Measurements from ENCODE around the gene CHRNA7. TPM values are rescaled to one million over a fixed set of nuclear protein-coding genes. Genes with fewer than 3 reads are reported as not detected.

CHRNA7 gene
- total and polyA plus RNA-seq, 10 of the 15 experiments (the other 5 are each of a cell fraction or from before 2014, with no cell fraction given), result 0.06 to 0.15 (median 0.12) TPM; not detected in 7

DNA sequence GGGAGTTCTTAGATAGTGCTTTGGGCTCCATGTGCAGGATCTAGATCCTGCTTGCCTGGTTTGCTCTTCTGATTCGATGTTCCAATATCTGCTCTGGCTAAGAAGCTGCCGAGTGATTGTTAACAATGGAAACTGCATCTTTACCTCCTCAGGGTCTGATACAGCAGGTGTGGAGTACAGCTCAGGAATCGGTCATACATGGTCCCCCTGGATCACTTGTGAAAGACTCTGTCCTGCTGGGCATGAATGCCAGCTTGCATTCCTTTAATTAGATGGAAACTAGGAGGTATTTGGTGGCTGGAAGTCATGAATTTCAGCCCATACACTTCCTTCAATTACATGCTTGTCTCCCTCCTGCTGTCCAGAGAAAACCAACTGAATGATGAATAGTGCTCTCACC, 95.3 kb downstream of the CHRNA7 start (continued):
- TF ChIP-seq, protein P1, sequence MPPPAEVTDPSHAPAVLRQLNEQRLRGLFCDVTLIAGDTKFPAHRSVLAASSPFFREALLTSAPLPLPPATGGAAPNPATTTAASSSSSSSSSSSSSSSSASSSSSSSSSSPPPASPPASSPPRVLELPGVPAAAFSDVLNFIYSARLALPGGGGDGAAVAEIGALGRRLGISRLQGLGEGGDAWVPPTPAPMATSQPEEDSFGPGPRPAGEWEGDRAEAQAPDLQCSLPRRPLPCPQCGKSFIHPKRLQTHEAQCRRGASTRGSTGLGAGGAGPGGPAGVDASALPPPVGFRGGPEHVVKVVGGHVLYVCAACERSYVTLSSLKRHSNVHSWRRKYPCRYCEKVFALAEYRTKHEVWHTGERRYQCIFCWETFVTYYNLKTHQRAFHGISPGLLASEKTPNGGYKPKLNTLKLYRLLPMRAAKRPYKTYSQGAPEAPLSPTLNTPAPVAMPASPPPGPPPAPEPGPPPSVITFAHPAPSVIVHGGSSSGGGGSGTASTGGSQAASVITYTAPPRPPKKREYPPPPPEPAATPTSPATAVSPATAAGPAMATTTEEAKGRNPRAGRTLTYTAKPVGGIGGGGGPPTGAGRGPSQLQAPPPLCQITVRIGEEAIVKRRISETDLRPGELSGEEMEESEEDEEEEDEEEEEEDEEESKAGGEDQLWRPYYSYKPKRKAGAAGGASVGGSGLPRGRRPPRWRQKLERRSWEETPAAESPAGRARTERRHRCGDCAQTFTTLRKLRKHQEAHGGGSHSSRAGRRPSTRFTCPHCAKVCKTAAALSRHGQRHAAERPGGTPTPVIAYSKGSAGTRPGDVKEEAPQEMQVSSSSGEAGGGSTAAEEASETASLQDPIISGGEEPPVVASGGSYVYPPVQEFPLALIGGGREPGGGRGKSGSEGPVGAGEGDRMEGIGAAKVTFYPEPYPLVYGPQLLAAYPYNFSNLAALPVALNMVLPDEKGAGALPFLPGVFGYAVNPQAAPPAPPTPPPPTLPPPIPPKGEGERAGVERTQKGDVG (CRISPR knock-in tag; IDR thresholded peaks at IDR 0.05), result no peak
- TF ChIP-seq, protein P2, sequence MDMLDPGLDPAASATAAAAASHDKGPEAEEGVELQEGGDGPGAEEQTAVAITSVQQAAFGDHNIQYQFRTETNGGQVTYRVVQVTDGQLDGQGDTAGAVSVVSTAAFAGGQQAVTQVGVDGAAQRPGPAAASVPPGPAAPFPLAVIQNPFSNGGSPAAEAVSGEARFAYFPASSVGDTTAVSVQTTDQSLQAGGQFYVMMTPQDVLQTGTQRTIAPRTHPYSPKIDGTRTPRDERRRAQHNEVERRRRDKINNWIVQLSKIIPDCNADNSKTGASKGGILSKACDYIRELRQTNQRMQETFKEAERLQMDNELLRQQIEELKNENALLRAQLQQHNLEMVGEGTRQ (IDR thresholded peaks at IDR 0.05; ENCODE audit: borderline replicate concordance, low read depth, low read length), result no peak
- TF ChIP-seq SMC3 (IDR thresholded peaks at IDR 0.05; ENCODE audit: borderline replicate concordance, low read length) (no peak), BACH1 (IDR thresholded peaks at IDR 0.05; ENCODE audit: borderline replicate concordance) (no peak), NFXL1 (IDR thresholded peaks at IDR 0.05; ENCODE audit: borderline replicate concordance) (no peak), SRF (IDR thresholded peaks at IDR 0.05; ENCODE audit: low read depth in 2 of 2, low read length in 2 of 2) (no peak), IKZF2 (IDR thresholded peaks at IDR 0.05) (no peak)

DNA sequence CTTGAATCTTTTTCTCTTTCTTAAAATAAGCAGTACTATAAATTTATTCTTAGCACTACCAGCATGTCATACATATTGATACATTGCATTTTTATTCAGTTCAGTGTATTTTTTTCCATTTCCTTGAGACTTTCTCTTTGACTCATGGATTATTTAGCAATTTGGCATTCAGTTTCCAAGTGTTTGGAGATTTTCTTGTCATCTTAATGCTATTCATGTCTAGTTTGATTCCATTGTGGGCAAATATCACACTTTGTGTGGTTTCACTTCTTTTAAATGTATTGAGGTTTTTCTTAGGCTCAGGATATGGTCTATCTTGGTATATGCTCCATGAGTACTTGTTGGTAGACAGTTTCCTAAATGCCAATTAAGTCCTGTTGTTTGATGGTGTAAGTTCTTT, 99.5 kb downstream of the CHRNA7 start:
- POLR2A ChIA-PET, result no interaction called here
- Histone ChIP-seq H2AFZ (ENCODE audit: control insufficient read depth, low read depth, low read length) (no peak overlapping the region), H3K36me3 (ENCODE audit: control insufficient read depth in 2 of 2, insufficient read depth in 2 of 2, low read length in 1 of 2) (no peaks in the 10 kb centered on the region), H3K79me2 (ENCODE audit: control insufficient read depth, insufficient read depth, low read length) (no peaks in the 10 kb centered on the region), H3K4me2 (ENCODE audit: control insufficient read depth, insufficient read depth) (no peak overlapping the region), H3K4me1 (ENCODE audit: control insufficient read depth, insufficient read depth, low read length) (no peaks in the 10 kb centered on the region), H3K27ac (ENCODE audit: control insufficient read depth, insufficient read depth) (no peak overlapping the region), H3K4me3 (no peak overlapping the region), H3K9ac (ENCODE audit: control insufficient read depth, insufficient read depth, low read length) (no peak overlapping the region), H4K20me1 (ENCODE audit: control insufficient read depth, insufficient read depth) (no peaks in the 10 kb centered on the region), H3K9me3 (replicated peaks; ENCODE audit: control insufficient read depth, insufficient read depth, low read length) (no peaks in the 10 kb centered on the region), H3K27me3 (replicated peaks in 1 of 2; ENCODE audit: control insufficient read depth in 2 of 2, insufficient read depth in 2 of 2, low read length in 1 of 2) (no peaks in the 10 kb centered on the region; a peak in 1 of 4 replicates)
- no peak for FAIRE-seq
- intact Hi-C loops (cut with micrococcal nuclease; ENCODE audit: unreplicated experiment), result no loop called here
- DNase-seq (ENCODE audit: low read depth, low spot score), result no peak
- RAD21 ChIA-PET (ENCODE audit: unreplicated experiment), result no interaction called here
- CTCF ChIA-PET, result no interaction called here
- no TSS peak for BruUV-seq (replicated peaks)
- SMC1A ChIA-PET (ENCODE audit: uncharacterized antibody, unreplicated experiment), result interaction anchor here (0.8 kb wide), 1 partner anchor 223 kb away, joined by 3 read pairs; no protein-coding TSS in a partner anchor
- in situ Hi-C loops (cut with MboI), result loop anchor here (25.0 kb wide), 1 partner anchor 1743 kb away; the partner anchor contains the start of gene CHRFAM7A
- ATAC-seq, result no peak
- TF ChIP-seq SP1 (IDR thresholded peaks at IDR 0.05; ENCODE audit: low read depth, low read length) (no peak), ZNF207 (IDR thresholded peaks at IDR 0.05; ENCODE audit: borderline replicate concordance) (no peak), EGR1 (IDR thresholded peaks at IDR 0.05; ENCODE audit: borderline replicate concordance in 1 of 2, low read depth in 2 of 2, low read length in 2 of 2) (no peak), ZSCAN29 (IDR thresholded peaks at IDR 0.05) (no peak), BACH1 (IDR thresholded peaks at IDR 0.05; ENCODE audit: borderline replicate concordance) (no peak), CEBPB (IDR thresholded peaks at IDR 0.05; ENCODE audit: borderline replicate concordance in 1 of 2, low read depth in 2 of 2, low read length in 2 of 2) (no peak), SUPT20H (IDR thresholded peaks at IDR 0.05; ENCODE audit: borderline replicate concordance, control insufficient read depth, low read depth, low read length) (no peak)
- TF ChIP-seq, protein P3, sequence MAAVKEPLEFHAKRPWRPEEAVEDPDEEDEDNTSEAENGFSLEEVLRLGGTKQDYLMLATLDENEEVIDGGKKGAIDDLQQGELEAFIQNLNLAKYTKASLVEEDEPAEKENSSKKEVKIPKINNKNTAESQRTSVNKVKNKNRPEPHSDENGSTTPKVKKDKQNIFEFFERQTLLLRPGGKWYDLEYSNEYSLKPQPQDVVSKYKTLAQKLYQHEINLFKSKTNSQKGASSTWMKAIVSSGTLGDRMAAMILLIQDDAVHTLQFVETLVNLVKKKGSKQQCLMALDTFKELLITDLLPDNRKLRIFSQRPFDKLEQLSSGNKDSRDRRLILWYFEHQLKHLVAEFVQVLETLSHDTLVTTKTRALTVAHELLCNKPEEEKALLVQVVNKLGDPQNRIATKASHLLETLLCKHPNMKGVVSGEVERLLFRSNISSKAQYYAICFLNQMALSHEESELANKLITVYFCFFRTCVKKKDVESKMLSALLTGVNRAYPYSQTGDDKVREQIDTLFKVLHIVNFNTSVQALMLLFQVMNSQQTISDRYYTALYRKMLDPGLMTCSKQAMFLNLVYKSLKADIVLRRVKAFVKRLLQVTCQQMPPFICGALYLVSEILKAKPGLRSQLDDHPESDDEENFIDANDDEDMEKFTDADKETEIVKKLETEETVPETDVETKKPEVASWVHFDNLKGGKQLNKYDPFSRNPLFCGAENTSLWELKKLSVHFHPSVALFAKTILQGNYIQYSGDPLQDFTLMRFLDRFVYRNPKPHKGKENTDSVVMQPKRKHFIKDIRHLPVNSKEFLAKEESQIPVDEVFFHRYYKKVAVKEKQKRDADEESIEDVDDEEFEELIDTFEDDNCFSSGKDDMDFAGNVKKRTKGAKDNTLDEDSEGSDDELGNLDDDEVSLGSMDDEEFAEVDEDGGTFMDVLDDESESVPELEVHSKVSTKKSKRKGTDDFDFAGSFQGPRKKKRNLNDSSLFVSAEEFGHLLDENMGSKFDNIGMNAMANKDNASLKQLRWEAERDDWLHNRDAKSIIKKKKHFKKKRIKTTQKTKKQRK (IDR thresholded peaks at IDR 0.05; ENCODE audit: low read depth, low read length), result no peak

Data from GM12878 (cell line).